DMS 273 (cell line): Measurements from ENCODE around the gene MEX3C.

Experiments
- DNase-seq: peaks from one replicate; lab custom pipeline; 2025; ENCODE audit not compliant: unreplicated experiment; lab: John Stamatoyannopoulos, UW

The MEX3C gene

DNA sequence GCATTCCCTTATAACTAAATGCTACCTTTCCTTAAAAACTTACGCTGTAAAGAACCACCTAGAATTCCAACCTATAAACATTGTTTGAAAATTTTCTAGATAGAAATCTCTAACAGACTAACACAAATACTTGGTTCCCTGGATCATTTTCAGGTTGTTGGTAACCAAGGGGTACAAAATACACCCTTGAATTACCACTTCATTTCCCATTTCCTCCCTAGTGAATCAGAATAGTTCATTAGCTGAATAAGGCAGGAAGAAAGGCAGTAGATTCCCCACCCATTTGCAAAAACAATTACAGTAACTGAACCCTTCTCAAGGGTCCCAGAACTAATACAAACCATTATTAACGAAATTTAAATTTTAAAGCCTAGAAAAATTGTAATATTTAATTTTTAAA is 5.5 kb downstream of the MEX3C start:
- DNase-seq: no peak

DNA sequence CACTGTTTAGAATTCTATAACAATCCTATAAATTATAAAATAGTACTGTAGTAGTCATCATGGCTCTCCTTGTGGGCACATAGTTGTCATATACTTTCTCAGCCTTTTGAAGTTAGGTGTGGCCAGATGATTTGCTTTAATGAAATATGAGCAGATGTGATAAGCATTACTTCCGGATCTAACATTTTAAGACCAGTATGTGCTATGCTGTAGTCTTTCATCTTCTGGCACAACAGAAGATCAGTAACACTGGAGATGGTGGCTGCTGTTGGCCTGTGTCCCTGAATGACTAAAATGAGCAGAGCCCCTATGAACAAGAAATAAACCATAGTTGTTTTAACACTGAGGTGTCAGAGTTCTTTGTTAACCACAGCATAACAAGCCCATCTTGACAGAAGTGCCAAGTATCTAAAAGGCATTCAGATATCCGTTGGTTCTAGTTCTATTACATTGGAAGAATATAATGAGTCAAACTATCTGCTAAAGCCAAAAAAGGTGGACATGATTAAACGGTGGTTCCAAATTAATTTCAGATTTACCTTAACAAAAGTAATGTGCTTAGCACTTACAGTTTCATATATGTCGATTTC is 6.3 kb downstream of the MEX3C start:
- no peak for DNase-seq

DNA sequence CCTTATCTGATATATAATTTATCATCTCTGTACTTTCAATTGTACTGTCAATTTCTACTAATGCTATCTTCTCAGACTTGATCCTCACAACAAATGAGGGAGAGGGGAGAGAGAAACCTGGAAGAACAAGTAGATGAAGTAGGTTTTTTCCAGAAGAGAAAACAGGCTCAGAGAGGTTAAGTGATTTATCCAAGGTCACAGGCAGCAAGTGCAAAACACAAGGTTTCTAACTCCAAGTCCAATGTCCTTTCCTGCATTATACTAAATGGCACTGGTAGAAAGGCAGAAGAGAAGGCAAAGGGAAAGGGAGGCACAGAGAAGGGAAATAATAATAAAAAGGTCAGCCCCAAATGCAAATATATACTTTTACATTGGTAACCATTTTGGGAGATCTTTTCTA is 7.5 kb downstream of the MEX3C start:
- DNase-seq: no peak

DNA sequence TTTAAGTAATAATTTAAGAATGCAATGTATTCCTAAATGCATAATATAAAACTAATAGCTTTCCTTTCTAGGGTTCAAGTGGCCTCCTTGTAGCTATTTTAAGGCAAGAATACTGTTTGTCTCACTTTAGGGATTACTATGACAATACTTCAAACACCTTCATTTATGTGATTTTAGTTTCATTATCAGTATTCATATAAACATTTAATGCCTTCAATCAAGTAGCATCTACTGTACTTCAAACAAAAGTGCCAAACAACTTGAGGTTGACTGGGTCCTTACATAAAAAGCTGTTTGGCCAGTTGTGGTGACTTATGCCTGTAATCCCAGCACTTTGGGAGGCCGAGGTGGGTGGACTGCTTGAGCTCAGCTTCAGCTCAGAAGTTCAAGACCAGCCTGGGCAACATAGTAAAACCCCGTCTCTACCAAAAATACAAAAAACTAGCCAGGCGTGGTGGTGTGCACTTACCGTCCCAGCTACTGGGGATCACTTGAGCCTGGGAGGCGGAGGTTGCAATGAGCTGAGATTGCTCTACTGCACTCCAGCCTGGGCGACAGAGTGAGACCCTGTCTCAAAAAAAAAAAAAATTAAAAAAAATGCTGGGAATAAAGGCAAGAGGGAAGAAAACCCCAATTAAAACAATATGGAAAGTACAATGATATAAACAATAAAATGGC is 9.3 kb downstream of the MEX3C start:
- no peak for DNase-seq

DNA sequence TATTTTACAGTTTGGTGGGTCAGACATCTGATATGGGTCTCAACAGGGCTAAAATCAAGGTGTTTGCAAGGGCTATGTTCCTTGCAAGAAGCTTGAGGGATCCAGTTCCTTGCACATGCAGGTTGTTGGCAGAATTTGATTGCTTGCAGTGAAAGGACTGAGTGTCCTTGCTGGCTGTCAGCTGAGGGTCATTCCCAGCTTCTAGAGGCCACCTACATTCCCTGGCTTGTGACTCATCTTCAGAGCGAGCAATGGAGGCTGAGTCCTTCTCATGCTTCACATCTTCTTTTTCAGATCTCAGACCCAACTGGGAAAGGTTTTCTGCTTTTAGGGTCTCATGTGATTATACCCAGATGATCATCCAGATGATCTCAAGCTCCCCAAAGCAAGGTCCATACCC is 12.4 kb downstream of the MEX3C start:
- DNase-seq: no peak

DNA sequence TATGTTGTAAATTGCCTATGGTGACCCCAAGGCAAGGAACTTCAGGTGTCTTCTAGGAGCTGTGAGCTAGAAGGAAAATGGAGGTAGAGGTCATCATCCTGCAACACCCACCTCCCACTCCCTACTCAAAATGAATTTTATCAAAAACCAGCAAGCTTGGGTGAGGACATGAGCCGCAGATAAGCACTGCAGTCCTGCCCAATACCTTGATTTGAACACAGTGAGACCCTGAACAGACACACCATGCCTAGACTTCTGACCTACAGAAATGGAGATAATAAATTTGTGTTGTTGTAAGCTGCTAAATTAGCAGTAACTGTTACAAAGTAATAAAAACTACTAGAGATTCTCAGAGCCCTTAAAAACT is 13.4 kb downstream of the MEX3C start:
- no peak for DNase-seq

DNA sequence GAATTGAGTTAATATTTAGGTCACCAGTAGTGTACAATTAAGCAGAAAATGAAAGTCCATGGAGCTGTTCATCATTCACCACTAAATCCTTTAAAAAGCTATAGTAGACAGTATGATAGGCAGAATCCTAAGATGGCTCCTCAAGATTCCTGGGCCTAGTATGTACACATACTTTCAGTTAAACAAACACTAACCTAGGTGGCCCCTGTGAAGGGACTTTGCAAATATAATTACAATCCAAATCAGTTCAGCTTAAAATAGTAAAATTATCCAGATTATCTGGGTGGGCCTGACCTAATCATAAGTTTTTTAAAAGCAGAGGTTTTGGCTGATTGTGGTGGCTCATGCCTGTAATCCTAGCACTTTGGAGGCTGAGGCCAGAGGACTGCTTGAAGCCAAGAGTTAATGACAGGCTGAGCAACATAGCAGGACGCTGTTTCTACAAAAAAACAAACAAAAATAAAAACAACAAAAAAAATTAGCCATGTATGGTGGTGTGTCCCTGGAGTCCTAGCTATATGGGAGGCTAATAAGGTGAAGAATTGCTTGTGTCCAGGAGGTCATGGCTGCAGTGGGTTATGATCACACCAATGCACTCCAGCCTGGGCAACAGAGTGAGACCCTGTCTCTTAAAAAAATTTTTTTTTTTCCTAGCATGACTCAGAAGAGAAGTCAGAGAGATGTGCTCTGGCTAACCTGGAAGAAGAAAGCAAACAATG is 13.9 kb downstream of the MEX3C start:
- DNase-seq: no peak

DNA sequence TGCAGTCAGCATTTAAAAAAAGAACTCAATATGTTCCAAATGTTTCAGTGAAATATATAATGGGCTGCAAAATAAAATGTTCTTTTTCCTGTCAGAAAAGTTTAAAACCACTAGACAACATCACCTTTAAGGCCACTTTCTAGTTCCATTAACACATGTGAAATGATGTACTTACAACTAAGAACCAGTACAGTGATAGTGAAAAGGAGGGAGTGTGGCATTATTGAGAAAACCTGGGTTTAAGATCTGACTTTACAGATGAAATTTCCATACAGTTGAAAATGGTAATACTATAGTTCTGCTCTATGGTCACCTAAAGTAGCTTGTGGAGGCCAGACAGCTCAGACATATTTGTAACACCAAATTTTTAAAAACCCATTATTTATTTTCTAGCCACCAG is 14.7 kb downstream of the MEX3C start:
- DNase-seq: no peak

DNA sequence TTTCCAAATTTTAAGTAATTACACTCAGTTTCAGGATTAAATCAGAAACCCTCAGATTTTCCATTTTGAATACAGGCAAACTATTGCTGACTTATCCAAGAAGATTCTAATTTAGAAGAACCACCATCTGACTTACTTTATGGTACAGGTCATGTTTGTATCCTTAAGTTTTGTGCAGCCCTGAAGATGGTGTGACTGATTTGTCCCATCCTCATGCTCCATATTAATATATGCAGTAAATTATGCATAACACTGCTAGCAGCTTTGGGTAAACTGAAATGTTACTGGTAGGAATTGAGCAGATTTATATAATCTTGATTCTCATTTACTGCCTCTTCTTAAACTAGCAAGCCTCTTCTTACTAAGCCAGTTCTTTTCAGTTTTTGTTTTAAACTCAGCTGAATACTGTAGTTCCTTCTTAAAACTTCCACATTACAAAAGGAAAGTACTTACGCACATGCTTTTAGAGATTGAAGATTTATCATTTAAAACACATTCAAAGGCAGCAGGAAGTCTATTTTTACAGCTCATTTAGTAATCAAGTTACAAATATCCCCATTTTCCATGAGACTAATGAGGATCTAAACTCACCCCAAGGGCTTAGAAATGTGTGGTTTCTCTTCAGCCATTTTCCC is 25.7 kb downstream of the MEX3C start:
- no peak for DNase-seq

DNA sequence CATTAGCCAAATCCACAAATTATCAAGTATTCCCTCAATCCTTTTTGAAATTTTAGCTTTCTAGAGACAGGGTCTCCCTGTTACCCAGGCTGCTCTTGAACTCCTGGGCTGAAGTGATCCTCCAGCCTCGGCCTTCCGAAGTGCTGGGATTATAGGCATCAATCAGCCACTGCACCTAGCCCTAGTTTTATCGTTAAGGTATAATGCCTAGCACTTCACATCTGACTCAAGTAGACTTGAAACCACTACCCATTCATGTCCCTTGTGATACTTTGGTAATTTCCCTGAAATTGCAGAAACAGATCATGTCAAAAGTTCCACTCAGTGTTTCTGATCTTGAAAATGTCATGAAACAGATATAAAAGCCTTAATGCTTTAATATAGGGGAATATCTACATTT is 26.3 kb downstream of the MEX3C start:
- DNase-seq: no peak

DNA sequence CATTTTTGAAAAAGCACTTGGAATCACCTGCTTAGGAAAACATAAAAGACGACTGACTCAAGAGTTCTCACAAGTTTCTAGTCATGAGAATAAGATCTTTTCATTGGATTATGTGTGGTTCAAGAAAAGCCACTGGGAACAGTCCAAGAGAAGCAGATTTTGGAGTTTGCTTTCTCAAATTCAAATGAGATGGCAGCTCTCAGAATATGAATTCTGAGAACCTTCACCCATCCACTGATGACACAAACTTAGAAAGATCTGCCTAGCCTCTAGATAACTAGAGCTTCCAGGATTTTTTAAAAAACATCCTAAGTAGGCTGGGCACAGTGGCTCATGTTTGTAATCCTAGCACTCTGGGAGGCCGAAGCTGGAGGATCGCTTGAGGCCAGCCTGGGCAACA is 26.8 kb downstream of the MEX3C start:
- DNase-seq: no peak

DNA sequence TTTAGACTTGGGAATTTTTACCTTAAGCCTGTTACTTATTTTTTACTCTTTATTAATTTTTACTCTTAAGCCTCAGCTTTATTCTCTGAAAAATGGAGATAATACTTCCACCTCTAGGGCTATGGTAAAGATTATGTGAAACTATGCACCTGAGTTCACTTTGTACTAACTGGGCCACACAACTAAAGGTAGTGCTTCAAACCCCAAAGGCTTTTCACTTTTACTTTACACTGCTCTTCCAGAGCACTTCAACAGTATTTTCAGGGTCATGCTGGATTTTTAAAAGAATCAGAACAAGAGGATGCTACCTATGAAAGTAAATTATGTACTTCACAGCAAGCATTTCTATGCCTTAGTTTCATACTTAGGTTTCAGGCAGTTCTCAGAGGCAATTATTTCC is 27.8 kb downstream of the MEX3C start:
- DNase-seq: no peak

DNA sequence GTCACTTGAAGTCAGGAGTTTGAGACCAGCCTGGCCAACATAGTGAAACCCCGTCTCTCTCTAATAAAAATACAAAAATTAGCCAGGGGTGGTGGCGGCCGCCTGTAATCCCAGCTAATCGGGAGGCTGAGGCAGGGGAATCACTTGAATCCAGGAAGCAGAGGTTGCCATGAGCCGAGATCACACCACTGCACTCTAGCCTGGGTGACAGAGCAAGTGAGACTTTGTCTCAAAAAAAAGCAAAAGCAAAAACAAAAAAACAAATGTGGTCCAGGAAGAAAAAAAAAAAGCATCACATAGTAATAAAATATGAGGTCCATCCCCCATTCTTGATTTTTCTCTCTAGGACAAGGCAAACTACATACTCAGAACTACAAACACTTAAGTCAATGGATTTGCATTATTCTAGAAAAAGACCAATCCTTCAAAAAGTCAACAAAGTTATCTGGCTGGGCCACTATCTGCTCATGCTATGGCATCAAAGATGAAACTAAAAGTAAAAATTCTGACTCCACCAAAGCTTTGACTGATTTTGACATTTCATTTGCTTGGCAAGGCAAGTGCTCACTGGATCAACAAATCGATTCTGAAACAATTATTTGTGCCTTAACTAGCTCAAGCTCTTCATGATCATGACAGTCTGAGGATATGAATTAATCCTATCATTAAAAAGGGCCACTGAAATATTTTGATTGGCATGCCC is 28.4 kb downstream of the MEX3C start:
- no peak for DNase-seq

DNA sequence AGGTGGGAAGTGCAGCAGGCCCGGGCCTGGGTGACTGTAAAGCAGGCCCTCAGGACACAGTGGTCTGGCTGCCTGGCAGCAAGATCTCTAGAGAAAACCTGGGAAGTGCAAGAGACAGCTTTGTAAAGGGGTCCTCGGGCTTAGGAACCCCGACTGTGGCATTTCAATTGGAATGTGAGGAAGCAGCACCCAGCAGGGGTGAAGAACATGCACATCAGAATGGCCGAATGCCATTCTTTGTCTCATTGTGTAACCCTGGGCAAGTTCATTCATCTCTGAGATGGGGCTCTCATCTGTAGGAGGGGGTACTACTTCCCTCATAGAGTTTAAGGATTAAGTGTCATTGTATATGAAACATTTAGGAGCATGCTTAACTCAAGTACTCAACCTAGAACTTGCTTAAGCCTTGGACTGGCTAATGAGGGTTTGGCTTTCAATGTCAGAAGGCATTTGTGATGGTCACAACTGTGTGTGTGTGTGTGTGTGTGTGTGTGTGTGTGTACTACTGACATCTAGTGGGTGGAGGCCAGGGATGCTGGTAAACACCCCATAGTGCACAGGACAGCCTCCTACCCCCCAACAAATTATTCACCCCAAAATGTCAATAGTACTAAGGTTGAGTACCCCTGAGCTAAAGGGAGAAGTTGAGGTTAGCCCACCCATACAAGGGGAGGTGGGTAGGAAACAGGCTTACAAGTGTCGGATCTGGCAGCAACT is 29.3 kb downstream of the MEX3C start:
- no peak for DNase-seq

DNA sequence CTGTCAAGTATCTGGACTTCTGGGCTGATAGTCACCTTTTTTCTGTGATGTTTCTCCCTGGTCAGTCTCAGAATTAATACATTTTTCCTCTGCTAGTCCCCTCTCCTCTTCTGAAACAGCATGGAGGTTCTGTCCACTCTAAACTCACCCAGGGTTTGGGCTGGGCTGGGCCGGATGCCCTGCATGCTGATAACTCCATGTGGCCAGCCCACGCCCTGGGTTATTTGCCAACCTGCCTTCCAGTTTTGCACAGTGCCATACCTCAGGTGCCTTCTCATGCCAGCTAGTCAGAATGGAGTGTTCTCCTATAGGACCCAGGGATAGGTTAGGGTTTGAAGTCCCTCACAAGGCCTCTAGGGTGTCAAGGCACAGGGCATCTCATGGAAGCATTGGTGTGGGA is 32.2 kb downstream of the MEX3C start:
- DNase-seq: no peak

DNA sequence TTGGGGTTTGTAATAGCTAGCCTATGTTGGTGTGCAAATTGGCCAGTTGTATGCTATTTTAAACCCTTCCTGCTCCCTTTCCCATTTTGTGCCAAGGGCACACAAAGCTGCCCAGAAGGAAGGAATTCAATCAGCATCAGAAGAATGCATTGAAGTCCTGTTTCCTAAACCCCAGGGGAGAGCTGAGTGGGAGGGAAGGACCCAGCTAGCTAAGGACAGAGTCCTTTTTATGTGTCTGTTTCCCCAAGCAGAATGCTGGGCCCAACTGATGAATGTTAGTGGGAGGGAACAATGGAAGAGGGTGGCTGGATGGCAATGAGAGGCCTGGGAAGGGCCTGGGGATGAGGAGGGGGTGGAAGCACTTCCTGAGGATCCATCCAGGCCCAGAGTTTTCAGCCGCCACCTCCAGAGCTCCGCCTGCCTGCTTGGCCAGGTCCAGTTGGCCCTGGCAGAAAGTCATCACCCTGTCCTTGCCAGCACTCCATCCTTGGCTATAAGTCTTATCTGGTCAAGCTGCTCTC is 32.7 kb downstream of the MEX3C start:
- no peak for DNase-seq

DNA sequence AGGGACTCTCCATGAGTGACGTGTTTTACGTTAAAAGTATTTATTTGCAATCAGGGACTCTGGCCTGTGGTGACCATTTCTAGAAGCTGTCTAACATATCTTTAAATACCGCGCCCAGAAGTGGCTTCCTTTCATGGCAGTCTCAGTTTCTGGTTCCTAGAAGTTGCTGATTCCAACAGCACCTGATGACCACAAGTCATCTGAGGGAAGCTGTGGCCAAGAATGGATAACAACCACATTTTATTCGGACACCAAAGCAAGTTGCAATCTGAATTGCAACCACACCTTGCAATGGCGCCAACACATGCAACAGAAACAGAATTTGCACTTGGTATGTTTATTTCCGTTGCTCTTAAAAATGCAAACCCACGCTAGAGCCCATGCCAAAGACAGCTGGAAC is 33.1 kb downstream of the MEX3C start:
- no peak for DNase-seq

DNA sequence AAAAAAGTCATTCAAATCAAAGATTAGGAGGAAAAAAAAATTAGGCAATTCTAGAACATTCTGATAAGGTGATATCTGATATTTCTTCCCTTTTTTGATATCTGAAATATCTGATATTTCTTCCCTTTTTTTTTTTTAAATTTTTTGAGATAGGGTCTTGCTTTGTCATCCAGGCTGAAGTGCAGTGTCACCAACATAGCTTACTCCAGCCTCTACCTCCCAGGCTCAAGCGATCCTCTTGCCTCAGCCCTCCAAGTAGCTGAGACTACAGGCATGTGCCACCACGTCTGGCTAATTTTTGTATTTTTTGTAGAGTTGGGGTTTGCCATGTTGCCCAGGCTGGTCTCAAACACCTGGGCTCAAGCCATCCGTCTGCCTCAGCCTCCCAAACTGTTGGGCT is 33.9 kb downstream of the MEX3C start:
- no peak for DNase-seq

DNA sequence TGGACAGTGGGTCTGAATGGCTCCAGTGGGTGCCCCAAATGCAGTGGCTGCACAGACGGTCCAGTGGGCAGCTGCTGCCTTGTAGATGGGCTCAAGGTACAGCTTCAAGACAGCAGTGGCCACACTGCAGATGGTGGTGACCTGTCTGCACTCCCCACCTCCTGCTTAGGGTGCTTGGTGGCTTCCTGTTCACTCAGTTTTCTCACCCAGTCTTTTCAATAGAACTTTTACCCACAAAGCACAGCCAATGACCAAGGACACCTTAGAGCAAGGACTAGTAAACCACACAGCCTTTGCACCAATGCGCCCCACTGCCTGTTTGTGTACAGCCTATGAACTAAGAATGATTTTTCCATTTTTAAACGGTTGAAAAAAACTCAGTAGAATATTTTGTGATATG is 34.9 kb downstream of the MEX3C start:
- DNase-seq: no peak

DNA sequence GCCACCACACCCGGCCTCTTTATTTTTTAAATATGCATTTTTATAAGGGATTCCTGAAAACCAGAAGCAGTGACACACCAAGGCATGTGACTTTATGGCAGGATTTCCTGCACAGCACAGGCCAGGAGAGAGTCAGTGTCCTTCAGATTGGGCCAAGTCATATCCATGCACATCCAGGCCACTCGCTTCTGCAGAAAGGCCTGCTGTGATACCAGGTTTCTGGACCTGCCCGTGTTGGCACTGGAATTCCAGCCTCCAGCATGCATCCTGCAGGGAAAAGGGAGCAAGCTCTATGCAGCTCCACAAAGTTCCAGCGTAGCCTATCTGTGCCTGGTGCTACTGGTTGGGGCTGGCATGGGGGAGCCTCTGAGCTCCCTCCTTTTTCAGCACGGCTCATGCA is 36.8 kb downstream of the MEX3C start:
- DNase-seq: no peak

DNA sequence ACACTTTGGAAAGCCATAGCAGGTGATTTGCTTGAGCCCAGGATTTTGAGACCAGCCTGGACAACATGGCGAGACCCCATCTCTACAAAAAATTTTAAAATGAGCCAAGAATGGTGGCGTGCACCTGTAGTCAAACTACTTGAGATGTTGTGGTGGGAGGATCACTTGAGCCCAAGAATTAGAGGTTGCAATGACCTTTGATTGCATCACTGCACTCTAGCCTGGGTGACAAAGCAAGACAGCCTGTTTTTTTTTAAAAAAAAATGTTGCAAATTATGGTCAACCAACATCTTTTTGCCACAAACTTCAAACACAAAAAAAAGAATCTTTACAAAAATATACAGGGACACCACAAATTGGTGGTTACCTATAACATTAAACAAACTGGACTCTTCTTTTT is 40.3 kb downstream of the MEX3C start:
- DNase-seq: no peak
